Central memory CD8-positive, alpha-beta T cell (primary cell): Measurements from ENCODE around the gene SZT2.

Experiments
- ATAC-seq: fragments of 150-1000 bp; cut with Tn5 transposase; replicated peaks from 2 replicates; pipeline ENCODE4 v1.10.0; 2022; ENCODE audit warnings: mild to moderate bottlenecking, moderate FRiP score, moderate number of reproducible peaks; ENCODE audit not compliant: poor library complexity, severe bottlenecking; ENCODE audit errors: extremely low read depth
- DNase-seq, 2 donors: peaks; one replicate each; pipeline ENCODE4 v3.0.0; 2021; ENCODE audit warnings: low spot score in 2 of 2
- H3K27ac Mint-ChIP-seq: one replicate; pipeline ENCODE4 v1.8.0; 2022; ENCODE audit warnings: low read depth, mild to moderate bottlenecking, moderate library complexity, mixed read lengths
- H3K27me3 Mint-ChIP-seq: one replicate; pipeline ENCODE4 v1.8.0; 2022; ENCODE audit warnings: mixed read lengths
- H3K36me3 Mint-ChIP-seq: one replicate; pipeline ENCODE4 v1.8.0; 2022; ENCODE audit warnings: mild to moderate bottlenecking, moderate library complexity, mixed read lengths; ENCODE audit not compliant: insufficient read depth
- H3K4me1 Mint-ChIP-seq: one replicate; pipeline ENCODE4 v1.8.0; 2022; ENCODE audit warnings: mixed read lengths
- H3K4me3 Mint-ChIP-seq: one replicate; pipeline ENCODE4 v1.8.0; 2022; ENCODE audit warnings: mild to moderate bottlenecking, moderate library complexity, mixed read lengths
- H3K9me3 Mint-ChIP-seq: one replicate; pipeline ENCODE4 v1.8.0; 2022; ENCODE audit warnings: mixed read lengths

Gene SZT2

GRCh38 chr1:43444836-43445235 lies 55.1 kb downstream of the SZT2 start:
- no peaks in the 10 kb centered on the region for H3K27me3 Mint-ChIP-seq
- DNase-seq (no peak), ATAC-seq (no peak)
- H3K4me1 Mint-ChIP-seq, result no peaks in the 10 kb centered on the region
- no peak overlapping the region for H3K4me3 Mint-ChIP-seq
- no peaks in the 10 kb centered on the region for H3K9me3 Mint-ChIP-seq
- H3K36me3 Mint-ChIP-seq, result peaks cover 22% of the 10 kb centered on the region
- no peak overlapping the region for H3K27ac Mint-ChIP-seq

GRCh38 chr1:43445606-43446387 lies 56.1 kb downstream of the SZT2 start:
- Mint-ChIP-seq H3K27me3 (no peaks in the 10 kb centered on the region), H3K9me3 (no peaks in the 10 kb centered on the region), H3K27ac (peak overlapping the region; percentile 32), H3K4me1 (no peaks in the 10 kb centered on the region), H3K4me3 (no peak overlapping the region), H3K36me3 (peaks cover 23% of the 10 kb centered on the region)
- no peak for DNase-seq
- ATAC-seq, result no peak

GRCh38 chr1:43446388-43446740 lies 56.7 kb downstream of the SZT2 start:
- Mint-ChIP-seq H3K4me3 (no peak overlapping the region), H3K27ac (peak overlapping the region; percentile 32), H3K4me1 (no peaks in the 10 kb centered on the region), H3K27me3 (no peaks in the 10 kb centered on the region), H3K9me3 (no peaks in the 10 kb centered on the region), H3K36me3 (peaks cover 21% of the 10 kb centered on the region)
- ATAC-seq (no peak), DNase-seq (no peak)

- ATAC-seq (no peak), DNase-seq (no peak)
- no peak overlapping the region for H3K4me3 Mint-ChIP-seq
- H3K4me1 Mint-ChIP-seq, result no peaks in the 10 kb centered on the region
- peaks cover 24% of the 10 kb centered on the region for H3K36me3 Mint-ChIP-seq
- H3K9me3 Mint-ChIP-seq, result no peaks in the 10 kb centered on the region
- H3K27ac Mint-ChIP-seq, result no peak overlapping the region
- no peaks in the 10 kb centered on the region for H3K27me3 Mint-ChIP-seq
Observed at GRCh38 chr1:43446881-43447835, 57.5 kb downstream of the SZT2 start.

- no peak for ATAC-seq
- Mint-ChIP-seq H3K4me3 (no peak overlapping the region), H3K9me3 (no peaks in the 10 kb centered on the region), H3K36me3 (peaks cover 23% of the 10 kb centered on the region), H3K4me1 (peaks cover 9% of the 10 kb centered on the region), H3K27ac (no peak overlapping the region), H3K27me3 (no peaks in the 10 kb centered on the region)
- no peak for DNase-seq
Observed at GRCh38 chr1:43447891-43448708, 58.4 kb downstream of the SZT2 start.

- H3K27me3 Mint-ChIP-seq, result no peaks in the 10 kb centered on the region
Observed at GRCh38 chr1:43448955-43449707, 59.4 kb downstream of the SZT2 start.

GRCh38 chr1:43449708-43450069 lies 60.0 kb downstream of the SZT2 start:
- DNase-seq (no peak), ATAC-seq (no peak)
- peaks cover 20% of the 10 kb centered on the region for H3K36me3 Mint-ChIP-seq
- no peak overlapping the region for H3K4me3 Mint-ChIP-seq
- H3K4me1 Mint-ChIP-seq, result peaks cover 18% of the 10 kb centered on the region
- H3K9me3 Mint-ChIP-seq, result no peaks in the 10 kb centered on the region
- H3K27ac Mint-ChIP-seq, result no peak overlapping the region
- H3K27me3 Mint-ChIP-seq, result no peaks in the 10 kb centered on the region

More at GRCh38 chr1:43448955-43449707, 59.4 kb downstream of the SZT2 start:
- Mint-ChIP-seq H3K36me3 (peaks cover 22% of the 10 kb centered on the region), H3K4me1 (peaks cover 13% of the 10 kb centered on the region), H3K4me3 (no peak overlapping the region), H3K9me3 (no peaks in the 10 kb centered on the region), H3K27ac (no peak overlapping the region)
- ATAC-seq (no peak), DNase-seq (no peak)

GRCh38 chr1:43450251-43450941 lies 60.7 kb downstream of the SZT2 start:
- Mint-ChIP-seq H3K4me1 (peaks cover 19% of the 10 kb centered on the region), H3K27me3 (peaks cover 3% of the 10 kb centered on the region), H3K9me3 (no peaks in the 10 kb centered on the region), H3K36me3 (peaks cover 19% of the 10 kb centered on the region), H3K27ac (no peak overlapping the region), H3K4me3 (no peak overlapping the region)
- DNase-seq, result no peak
- ATAC-seq, result no peak

- Mint-ChIP-seq H3K27me3 (peaks cover 11% of the 10 kb centered on the region), H3K36me3 (peaks cover 15% of the 10 kb centered on the region), H3K27ac (no peak overlapping the region), H3K4me3 (no peak overlapping the region), H3K4me1 (peaks cover 19% of the 10 kb centered on the region), H3K9me3 (no peaks in the 10 kb centered on the region)
- DNase-seq (no peak), ATAC-seq (no peak)
Observed at GRCh38 chr1:43451157-43451591, 61.5 kb downstream of the SZT2 start.

GRCh38 chr1:43451701-43452532 lies 62.2 kb downstream of the SZT2 start:
- peaks cover 13% of the 10 kb centered on the region for H3K36me3 Mint-ChIP-seq
- peaks cover 18% of the 10 kb centered on the region for H3K27me3 Mint-ChIP-seq
- H3K27ac Mint-ChIP-seq, result peak overlapping the region; percentile 26
- H3K4me1 Mint-ChIP-seq, result peaks cover 19% of the 10 kb centered on the region
- DNase-seq, result no peak
- peak overlapping the region; percentile 84 for H3K4me3 Mint-ChIP-seq
- no peaks in the 10 kb centered on the region for H3K9me3 Mint-ChIP-seq
- ATAC-seq, result no peak
